ENCODE measurements around the gene ASB1. TPM values are rescaled to one million over a fixed set of nuclear protein-coding genes. Genes with fewer than 3 reads are reported as not detected.

Gene ASB1
- total and polyA plus RNA-seq, 9 of the 15 experiments (the other 6 are each of a cell fraction or from before 2014, with no cell fraction given): 6.3 to 37.7 (median 23.9) TPM

GRCh38 chr2:238464389-238464788 lies 37.7 kb downstream of the ASB1 start (continued):
- no peak for TF ChIP-seq MEIS2 (IDR thresholded peaks at IDR 0.05; ENCODE audit: partially characterized antibody)
- TF ChIP-seq SIRT6 (IDR thresholded peaks at IDR 0.05; ENCODE audit: low read depth, low read length): no peak
- TF ChIP-seq CXXC5 (CRISPR knock-in tag; IDR thresholded peaks at IDR 0.05): no peak
- TF ChIP-seq SIN3A (IDR thresholded peaks at IDR 0.05; ENCODE audit: borderline replicate concordance in 2 of 2, control insufficient read depth in 1 of 2, low read depth in 2 of 2, low read length in 2 of 2): no peak
- TF ChIP-seq GATAD2A (IDR thresholded peaks at IDR 0.05): no peak
- TF ChIP-seq, protein P1, sequence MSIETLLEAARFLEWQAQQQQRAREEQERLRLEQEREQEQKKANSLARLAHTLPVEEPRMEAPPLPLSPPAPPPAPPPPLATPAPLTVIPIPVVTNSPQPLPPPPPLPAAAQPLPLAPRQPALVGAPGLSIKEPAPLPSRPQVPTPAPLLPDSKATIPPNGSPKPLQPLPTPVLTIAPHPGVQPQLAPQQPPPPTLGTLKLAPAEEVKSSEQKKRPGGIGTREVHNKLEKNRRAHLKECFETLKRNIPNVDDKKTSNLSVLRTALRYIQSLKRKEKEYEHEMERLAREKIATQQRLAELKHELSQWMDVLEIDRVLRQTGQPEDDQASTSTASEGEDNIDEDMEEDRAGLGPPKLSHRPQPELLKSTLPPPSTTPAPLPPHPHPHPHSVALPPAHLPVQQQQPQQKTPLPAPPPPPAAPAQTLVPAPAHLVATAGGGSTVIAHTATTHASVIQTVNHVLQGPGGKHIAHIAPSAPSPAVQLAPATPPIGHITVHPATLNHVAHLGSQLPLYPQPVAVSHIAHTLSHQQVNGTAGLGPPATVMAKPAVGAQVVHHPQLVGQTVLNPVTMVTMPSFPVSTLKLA (conservative IDR thresholded peaks at IDR 0.05): no peak
- TF ChIP-seq SOX6 (IDR thresholded peaks at IDR 0.05): no peak

DNA sequence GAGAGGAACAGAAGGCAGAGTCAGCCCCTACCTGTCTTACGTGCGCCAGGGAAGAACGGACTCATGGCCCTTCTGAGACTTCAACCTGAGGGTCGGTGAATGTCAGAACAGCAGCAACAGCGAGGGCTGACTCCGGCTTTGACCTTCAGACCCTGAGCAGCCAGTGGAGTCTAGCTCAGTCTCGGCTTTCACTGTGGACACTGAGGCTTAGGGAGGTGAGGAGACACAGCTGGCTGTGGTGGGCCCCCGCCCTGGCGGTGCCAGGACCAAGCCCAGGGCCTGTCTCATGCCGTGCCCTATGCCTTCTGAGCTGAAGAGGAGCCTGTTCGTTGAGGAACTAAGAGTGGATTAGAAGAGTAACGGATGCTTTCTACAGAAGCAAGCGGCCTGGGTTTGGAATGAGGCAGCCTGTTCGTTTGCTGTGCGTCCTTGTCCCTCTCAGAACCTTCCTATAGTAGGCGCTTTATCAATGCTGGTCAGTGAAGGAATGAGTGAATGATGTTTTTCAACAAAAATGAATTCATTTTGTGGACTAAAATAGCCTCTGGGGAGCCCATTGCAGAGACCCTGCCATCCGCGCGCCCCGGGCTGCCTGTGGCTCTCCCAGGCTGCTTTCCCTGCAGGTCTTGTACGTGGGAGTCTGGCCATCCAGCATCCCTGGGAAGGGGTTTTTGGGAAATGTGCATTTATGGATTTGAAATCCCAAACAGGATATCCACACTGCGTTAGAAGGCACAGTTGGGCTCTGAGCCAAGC lies 38.9 kb downstream of the ASB1 start:
- Histone ChIP-seq H3K9me1 (ENCODE audit: control insufficient read depth, insufficient read depth, low read length) (no peaks in the 10 kb centered on the region), H3K4me3 (no peak overlapping the region), H3K9me3 (replicated peaks; ENCODE audit: control insufficient read depth, insufficient read depth, low read depth, low read length) (no peaks in the 10 kb centered on the region), H3K9ac (ENCODE audit: insufficient read depth in 1 of 2, low read depth in 2 of 2, low read length in 2 of 2) (no peak overlapping the region), H2AFZ (ENCODE audit: low read depth, low read length) (no peak overlapping the region), H4K20me1 (replicated peaks; ENCODE audit: control insufficient read depth, insufficient read depth, low read length) (no peaks in the 10 kb centered on the region), H3K27me3 (ENCODE audit: control insufficient read depth in 2 of 2, insufficient read depth in 2 of 2, low read length in 2 of 2) (peaks cover 0 to 11% of the 10 kb centered on the region in 2 experiments; a peak in 2 of 5 replicates), H3K27ac (ENCODE audit: extremely low read depth, low read depth, low read length) (no peak overlapping the region), H3K4me2 (ENCODE audit: insufficient read depth, low read length) (no peak overlapping the region), H3K79me2 (ENCODE audit: control insufficient read depth, insufficient read depth, low read length) (no peaks in the 10 kb centered on the region), H3K36me3 (ENCODE audit: control insufficient read depth, insufficient read depth, low read length) (no peaks in the 10 kb centered on the region), H3K4me1 (replicated peaks in 1 of 2; ENCODE audit: control insufficient read depth in 2 of 2, insufficient read depth in 2 of 2, low read length in 2 of 2) (no peaks in the 10 kb centered on the region)
- ATAC-seq (no peak), DNase-seq (ENCODE audit: extremely low read depth in 1 of 4, low spot score in 3 of 4) (no peak), FAIRE-seq (no peak)
- TF ChIP-seq HNRNPLL (IDR thresholded peaks at IDR 0.05; ENCODE audit: low read depth, low read length, poor library complexity, severe bottlenecking): no peak
- ChIA-PET CTCF (ENCODE audit: low intra/inter-chr PET ratio) (no interaction called here), POLR2A (interaction anchor here (1.2 kb wide), 1 partner anchor 98 kb away, joined by 3 read pairs; no protein-coding TSS in a partner anchor)
- in situ Hi-C loops (cut with MboI): no loop called here
- BruUV-seq (replicated peaks): no TSS peak
- intact Hi-C loops (cut with micrococcal nuclease): no loop called here
- WGBS (ENCODE audit: insufficient coverage, low coverage, missing lambda C conversion rate): 32% methylated on average over 18 of the region's 22 CpGs
